GM13976 (cell line): ENCODE results near the gene PTPRE.

Experiments used
- DNase-seq: peaks from one replicate; pipeline ENCODE4 v3.0.0; 2012; ENCODE audit warnings: low spot score
- in situ Hi-C: fragments of 300-500 bp; cut with MboI; formaldehyde crosslinking; loops from one replicate; pipeline ENCODE4 v1.12.0; 2022; ENCODE audit warnings: low sequenced_read_pairs, mixed read lengths, inconsistent platforms; ENCODE audit not compliant: unreplicated experiment
- TF ChIP-seq, protein P1 (sequence below): IDR thresholded peaks from 2 replicates; pipeline ENCODE4 v1.5.1; 2012; ENCODE audit warnings: borderline replicate concordance, mild to moderate bottlenecking; ENCODE audit not compliant: insufficient read depth; ENCODE audit errors: extremely low read depth, missing control alignments, control extremely low read depth

Gene PTPRE

DNA sequence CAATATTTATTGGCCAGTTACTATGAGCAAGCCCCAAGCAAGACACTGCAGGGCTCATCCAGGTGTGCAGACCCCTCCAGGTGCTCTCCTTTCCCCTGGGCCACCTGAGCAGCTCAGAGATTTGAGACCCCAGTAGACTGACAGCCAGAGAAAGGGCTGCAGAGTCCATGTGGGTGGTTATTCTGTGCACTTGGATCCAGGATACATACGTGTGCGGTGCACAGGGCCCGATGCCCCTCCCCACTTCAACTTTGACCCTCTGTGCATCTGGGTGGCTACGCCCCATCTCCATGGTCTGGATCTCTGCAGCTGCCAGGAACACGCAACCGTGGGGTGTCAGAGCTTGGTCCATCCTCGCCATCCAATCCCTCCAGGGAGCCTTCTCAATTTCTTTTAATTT is 146.5 kb downstream of the PTPRE start:
- TF ChIP-seq, protein P1, sequence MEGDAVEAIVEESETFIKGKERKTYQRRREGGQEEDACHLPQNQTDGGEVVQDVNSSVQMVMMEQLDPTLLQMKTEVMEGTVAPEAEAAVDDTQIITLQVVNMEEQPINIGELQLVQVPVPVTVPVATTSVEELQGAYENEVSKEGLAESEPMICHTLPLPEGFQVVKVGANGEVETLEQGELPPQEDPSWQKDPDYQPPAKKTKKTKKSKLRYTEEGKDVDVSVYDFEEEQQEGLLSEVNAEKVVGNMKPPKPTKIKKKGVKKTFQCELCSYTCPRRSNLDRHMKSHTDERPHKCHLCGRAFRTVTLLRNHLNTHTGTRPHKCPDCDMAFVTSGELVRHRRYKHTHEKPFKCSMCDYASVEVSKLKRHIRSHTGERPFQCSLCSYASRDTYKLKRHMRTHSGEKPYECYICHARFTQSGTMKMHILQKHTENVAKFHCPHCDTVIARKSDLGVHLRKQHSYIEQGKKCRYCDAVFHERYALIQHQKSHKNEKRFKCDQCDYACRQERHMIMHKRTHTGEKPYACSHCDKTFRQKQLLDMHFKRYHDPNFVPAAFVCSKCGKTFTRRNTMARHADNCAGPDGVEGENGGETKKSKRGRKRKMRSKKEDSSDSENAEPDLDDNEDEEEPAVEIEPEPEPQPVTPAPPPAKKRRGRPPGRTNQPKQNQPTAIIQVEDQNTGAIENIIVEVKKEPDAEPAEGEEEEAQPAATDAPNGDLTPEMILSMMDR: no peak
- no peak for DNase-seq
- in situ Hi-C loops: no loop called here

DNA sequence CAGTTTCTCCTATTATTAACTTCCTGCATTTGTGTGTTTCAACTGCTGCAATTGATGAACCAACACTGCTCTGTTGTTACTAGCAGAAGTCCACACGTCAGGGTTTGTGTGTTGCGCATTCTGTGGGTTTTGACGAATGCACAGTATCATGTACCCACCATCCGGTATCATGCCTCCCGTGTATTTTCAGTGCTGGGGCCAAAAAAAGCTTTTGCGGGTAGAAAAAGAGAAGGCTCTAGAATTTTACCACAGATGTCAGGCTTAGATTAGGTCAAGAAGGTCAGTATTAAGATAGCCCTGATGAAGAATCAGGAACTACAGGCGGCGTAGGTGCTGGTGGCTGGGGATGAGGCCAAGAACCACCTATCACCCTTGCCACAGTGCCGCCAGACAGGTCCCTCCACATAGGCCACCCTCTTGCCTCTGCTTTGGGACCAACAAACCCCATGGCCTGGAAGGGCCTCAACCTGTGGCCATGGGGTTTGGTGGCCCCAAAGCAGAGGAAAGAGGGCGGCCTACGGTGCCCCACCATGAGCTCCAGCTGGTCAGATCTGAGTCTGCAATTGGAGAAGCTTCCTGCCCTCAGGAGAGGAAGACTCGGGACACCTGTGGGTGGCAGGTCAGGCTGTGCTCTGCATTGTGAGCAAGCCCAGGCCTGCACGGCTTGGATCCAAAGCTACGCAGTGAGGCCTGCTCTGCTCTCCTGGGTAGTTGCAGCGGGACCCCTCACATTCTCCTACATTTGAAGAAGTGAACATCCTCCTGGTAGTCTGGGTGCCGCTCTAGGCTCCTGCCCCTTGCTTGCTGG is 147.5 kb downstream of the PTPRE start:
- no peak for DNase-seq
- TF ChIP-seq, protein P1: no peak
- in situ Hi-C loops: no loop called here

DNA sequence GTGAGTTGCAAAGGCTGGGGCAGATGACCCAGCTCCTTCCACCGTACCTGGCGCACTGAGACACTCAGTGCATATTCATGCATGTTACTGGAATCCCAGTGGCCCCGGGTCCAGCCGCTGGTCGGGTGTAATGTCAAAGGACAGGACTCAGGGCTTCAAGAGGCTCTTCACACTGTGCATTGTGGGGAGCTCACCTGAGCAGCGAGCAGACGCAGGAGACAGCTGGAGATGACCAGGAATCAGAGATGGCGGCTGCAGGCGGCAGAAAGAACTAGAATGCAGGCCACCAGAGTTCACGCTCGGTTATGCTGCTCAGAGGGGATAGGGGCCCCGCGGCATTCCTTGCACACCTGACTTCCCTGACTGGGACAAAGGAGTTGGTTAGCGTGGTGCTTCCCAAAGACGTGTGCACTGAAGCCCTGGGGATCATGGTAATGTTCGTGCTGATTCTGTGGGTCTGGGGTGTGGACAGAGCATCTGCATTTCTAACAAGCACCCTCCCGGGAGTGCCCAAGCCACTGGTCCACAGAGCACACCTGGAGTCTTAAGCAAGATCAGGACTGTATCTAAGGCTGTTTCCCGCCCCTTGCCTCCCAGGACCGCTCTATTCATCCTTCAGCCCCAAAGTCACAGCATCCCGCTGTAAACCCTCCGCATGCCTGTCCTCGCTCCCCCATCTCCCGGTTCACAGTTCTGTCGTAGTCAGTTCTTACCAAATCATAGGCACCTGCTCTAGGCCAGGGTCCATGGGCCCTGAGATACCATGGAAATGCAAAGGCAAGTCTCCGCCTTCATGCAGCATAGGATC is 148.4 kb downstream of the PTPRE start:
- no peak for DNase-seq
- TF ChIP-seq, protein P1: no peak
- in situ Hi-C loops: no loop called here

DNA sequence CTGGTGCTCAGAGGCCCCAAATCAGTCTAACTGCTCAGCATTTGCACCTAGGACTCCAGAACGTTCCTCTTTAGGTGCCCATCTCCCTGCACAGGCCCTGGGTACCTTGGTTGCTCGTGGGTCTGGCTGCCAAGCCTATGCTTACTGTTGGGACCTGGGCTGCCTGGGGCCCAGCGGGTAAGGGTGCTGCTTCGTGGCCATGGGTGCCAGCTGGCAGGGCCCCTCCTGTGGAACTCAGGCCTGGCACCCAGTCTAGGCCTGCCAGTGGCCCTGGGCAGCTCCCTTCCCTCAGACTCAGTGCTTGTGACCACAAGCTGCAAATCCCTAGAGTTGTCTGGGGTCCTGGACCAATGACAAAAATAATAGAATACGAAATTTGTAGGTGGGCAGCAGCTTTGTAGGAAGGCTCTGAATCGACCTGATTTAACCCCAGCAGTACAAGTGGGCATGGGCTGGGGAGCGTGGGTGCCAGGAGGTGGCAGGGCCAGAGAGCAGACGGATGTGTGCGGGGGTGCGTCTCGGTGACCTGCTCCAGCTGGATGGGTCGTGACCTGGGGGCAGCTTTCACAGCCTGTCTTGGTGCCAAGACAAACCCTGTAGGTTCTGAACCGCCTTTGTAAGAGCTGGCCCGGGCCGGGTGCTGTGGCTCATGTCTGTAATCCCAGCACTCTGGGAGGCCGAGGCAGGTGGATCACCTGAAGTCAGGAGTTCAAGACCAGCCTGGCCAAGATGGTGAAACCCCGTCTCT is 149.6 kb downstream of the PTPRE start:
- in situ Hi-C loops: no loop called here
- TF ChIP-seq, protein P1: no peak
- DNase-seq: no peak

DNA sequence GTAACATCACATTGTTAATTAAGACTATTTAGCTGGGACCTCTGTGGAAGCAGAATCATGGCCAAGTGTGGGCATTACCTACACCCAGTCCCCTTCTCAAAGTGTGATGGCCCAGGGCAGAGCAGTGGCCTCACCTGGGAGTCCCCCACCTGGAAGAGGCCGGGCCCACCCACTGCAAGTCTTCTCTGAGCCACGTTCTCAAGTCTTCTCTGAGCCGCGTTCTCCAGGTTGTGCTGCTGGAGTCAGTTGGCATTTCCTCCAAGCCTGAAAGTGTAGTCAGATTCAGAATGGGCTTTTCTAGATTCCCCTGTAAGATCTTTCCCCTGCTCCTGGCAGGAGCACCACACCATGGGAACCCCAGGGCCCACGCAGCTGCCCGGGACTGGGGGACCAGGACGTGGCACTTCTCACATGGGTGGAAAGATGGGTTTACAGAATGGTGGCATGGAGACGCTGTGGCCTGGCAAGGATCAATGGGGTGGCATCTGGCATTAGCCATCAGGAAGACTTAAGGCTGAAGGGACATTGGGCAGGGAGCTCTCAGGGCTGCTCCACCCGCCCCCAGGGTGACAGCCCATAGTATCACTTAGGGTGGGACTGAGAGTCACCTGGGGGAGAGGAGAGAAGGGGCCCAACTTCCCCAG is 151.3 kb downstream of the PTPRE start:
- in situ Hi-C loops: no loop called here
- TF ChIP-seq, protein P1: no peak

DNA sequence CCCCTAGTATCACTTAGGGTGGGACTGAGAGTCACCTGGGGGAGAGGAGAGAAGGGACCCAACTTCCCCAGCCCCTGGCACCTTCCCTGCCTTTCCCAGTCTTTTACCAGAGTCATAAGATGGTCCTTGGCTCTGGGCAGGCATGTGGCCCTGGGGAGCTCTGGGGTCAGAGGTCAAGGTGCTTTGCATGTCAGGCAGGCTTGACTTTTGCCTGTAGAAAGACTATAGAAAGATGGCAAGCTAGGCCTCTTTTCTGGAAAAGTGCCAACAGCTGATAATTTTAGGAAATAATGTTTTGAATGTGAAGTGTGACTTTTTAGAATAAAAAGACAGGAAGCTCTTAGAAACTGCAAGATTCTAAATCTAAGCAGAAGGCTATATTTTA is 151.8 kb downstream of the PTPRE start:
- in situ Hi-C loops: no loop called here
- DNase-seq: no peak
- TF ChIP-seq, protein P1: no peak

More for the DNA sequence above, 151.3 kb downstream of the PTPRE start:
- DNase-seq: no peak
